Measurements from ENCODE around the gene POU6F2.

POU6F2 gene

GRCh38 chr7:39054731-39055130 lies 77.0 kb downstream of the POU6F2 start:
- DNase-seq (ENCODE audit: low spot score): no peak
- in situ Hi-C loops (cut with MboI; ENCODE audit: low pct_unique_long_range_greater_than_20kb, low sequenced_read_pairs, unreplicated experiment): no loop called here
- TF ChIP-seq CTCF (IDR thresholded peaks at IDR 0.05; ENCODE audit: extremely low read depth, insufficient read depth, missing control alignments): no peak

- no peak for DNase-seq (ENCODE audit: low spot score)
- in situ Hi-C loops (cut with MboI; ENCODE audit: low pct_unique_long_range_greater_than_20kb, low sequenced_read_pairs, unreplicated experiment): no loop called here
- no peak for TF ChIP-seq CTCF (IDR thresholded peaks at IDR 0.05; ENCODE audit: extremely low read depth, insufficient read depth, missing control alignments)
Observed at GRCh38 chr7:39056153-39056552, 78.4 kb downstream of the POU6F2 start.

- in situ Hi-C loops (cut with MboI; ENCODE audit: low pct_unique_long_range_greater_than_20kb, low sequenced_read_pairs, unreplicated experiment): no loop called here
- no peak for TF ChIP-seq CTCF (IDR thresholded peaks at IDR 0.05; ENCODE audit: extremely low read depth, insufficient read depth, missing control alignments)
- no peak for DNase-seq (ENCODE audit: low spot score)
Observed at GRCh38 chr7:39062811-39063210, 85.1 kb downstream of the POU6F2 start.

GRCh38 chr7:39069031-39069430 lies 91.3 kb downstream of the POU6F2 start:
- no peak for TF ChIP-seq CTCF (IDR thresholded peaks at IDR 0.05; ENCODE audit: extremely low read depth, insufficient read depth, missing control alignments)
- in situ Hi-C loops (cut with MboI; ENCODE audit: low pct_unique_long_range_greater_than_20kb, low sequenced_read_pairs, unreplicated experiment): no loop called here
- no peak for DNase-seq (ENCODE audit: low spot score)

GRCh38 chr7:39069896-39070881 lies 92.5 kb downstream of the POU6F2 start:
- TF ChIP-seq CTCF (IDR thresholded peaks at IDR 0.05; ENCODE audit: extremely low read depth, insufficient read depth, missing control alignments): no peak
- DNase-seq (ENCODE audit: low spot score): no peak
- in situ Hi-C loops (cut with MboI; ENCODE audit: low pct_unique_long_range_greater_than_20kb, low sequenced_read_pairs, unreplicated experiment): no loop called here

GRCh38 chr7:39071116-39071515 lies 93.4 kb downstream of the POU6F2 start:
- no peak for DNase-seq (ENCODE audit: low spot score)
- in situ Hi-C loops (cut with MboI; ENCODE audit: low pct_unique_long_range_greater_than_20kb, low sequenced_read_pairs, unreplicated experiment): no loop called here
- no peak for TF ChIP-seq CTCF (IDR thresholded peaks at IDR 0.05; ENCODE audit: extremely low read depth, insufficient read depth, missing control alignments)
